Erythroblast (primary cell): ENCODE data around the gene TGIF2.

Source experiments
- DNase-seq, 2 experiments: peaks; one replicate each; lab custom pipeline; 2025; lab: John Stamatoyannopoulos, UW
- GATA1 ChIP-seq: IDR thresholded peaks from 2 replicates; pipeline ENCODE4 v1.6.1; 2011; ENCODE audit warnings: low read depth, mild to moderate bottlenecking, control low read depth, low read length, moderate library complexity
- POLR2A ChIP-seq: IDR thresholded peaks from 2 replicates; pipeline ENCODE4 v1.6.1; 2011; ENCODE audit warnings: mild to moderate bottlenecking, low read length

TGIF2 gene

GRCh38 chr20:36541768-36542488 is 31.5 kb upstream of the TGIF2 start:
- no peak for DNase-seq
- TF ChIP-seq POLR2A (no peak), GATA1 (no peak)

- no peak for DNase-seq
- TF ChIP-seq POLR2A: no peak
- no peak for TF ChIP-seq GATA1
These were observed 30.7 kb upstream of the TGIF2 start for GRCh38 chr20:36542516-36543183.

GRCh38 chr20:36543184-36544133 is 29.9 kb upstream of the TGIF2 start:
- DNase-seq: no peak
- no peak for TF ChIP-seq GATA1
- no peak for TF ChIP-seq POLR2A

- DNase-seq: no peak
- TF ChIP-seq GATA1: no peak
- no peak for TF ChIP-seq POLR2A
These were observed 29.0 kb upstream of the TGIF2 start for GRCh38 chr20:36544134-36545018.

DNA sequence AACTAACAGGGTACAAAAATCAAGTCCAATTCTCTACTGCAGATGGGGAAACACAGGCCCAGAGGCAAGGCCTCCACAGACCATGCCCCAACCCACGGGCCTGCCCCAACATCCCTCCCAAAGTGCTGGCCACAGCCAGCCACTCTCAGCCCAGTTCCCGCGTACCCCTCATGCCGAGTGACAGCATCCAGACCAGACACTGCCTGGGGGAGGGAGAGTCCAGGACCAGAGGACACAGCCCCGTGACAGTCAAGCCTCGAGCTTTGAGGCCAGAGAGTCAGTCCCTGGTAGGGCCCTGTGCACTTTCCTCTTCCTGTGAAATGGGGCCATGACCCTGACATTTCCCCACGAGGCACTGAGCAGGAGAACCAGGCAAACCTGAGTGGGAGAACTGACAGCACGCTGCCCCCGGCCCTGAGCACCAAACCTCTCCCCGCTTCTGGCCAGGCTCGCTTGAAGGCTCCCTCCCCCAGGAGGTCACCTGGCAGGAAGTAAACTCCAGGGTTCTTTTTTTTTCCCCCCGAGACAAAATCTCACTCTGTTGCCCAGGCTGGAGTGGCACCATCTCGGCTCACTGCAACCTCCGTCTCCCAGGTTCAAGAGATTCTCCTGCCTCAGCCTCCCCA is 27.2 kb upstream of the TGIF2 start:
- no peak for DNase-seq
- TF ChIP-seq GATA1 (no peak), POLR2A (no peak)

DNA sequence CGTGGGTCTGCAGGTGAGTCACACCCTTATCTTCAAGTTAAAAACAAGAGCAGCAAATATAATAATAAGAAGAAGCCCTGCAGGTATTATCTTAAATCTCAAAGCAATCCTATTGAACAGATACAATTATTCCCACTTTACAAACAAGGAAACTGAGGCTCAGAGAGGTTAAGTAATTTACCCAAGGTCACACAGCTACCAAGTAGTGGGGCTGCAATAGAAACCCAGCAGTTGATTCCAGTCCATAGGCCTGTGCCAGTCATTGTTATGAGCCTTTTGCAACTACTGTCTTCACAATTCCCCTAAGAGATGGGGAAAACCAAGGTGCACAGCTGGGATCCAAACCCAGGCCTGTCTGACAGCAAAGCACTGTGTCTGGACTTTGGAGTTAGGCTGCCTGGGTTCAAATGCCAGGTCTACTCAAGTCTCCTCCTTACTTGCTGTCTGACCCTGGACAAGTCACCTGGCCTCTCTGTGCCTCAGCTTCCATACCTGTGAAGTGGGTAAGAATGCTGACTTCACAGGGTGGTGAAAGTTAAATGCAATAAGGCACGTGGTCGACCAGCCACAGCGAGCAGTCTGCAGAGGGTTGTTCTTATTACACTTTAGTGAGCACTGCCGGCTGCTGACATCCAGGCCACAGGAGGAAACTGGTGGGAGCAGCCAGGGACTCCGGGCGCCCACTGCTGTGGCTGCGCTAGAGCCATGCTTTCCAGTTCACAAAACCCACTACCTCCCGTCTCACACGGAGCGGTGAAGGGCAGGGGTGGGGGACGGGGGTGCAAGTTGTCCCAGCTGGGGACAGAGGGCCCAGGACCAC is 26.0 kb upstream of the TGIF2 start:
- DNase-seq: no peak
- TF ChIP-seq POLR2A (no peak), GATA1 (no peak)

DNA sequence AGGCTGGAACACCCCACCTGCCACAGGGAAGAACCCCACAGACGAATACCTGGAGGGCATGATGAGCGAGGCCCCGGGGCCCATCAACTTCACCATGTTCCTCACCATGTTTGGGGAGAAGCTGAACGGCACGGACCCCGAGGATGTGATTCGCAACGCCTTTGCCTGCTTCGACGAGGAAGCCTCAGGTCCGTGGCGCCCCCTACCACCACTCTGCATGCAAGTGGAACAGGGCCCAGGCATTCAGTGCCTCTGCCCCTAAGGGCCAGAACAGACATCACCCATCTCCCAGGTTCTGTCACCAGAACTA is 25.4 kb upstream of the TGIF2 start:
- no peak for TF ChIP-seq GATA1
- TF ChIP-seq POLR2A: no peak
- no peak for DNase-seq

- no peak for DNase-seq
- no peak for TF ChIP-seq GATA1
- no peak for TF ChIP-seq POLR2A
These were observed 24.4 kb upstream of the TGIF2 start for GRCh38 chr20:36548704-36549627.

- TF ChIP-seq GATA1 (no peak), POLR2A (no peak)
- no peak for DNase-seq
These were observed 23.8 kb upstream of the TGIF2 start for GRCh38 chr20:36549628-36549941.

- no peak for TF ChIP-seq GATA1
- no peak for TF ChIP-seq POLR2A
- DNase-seq: no peak
These were observed 23.2 kb upstream of the TGIF2 start for GRCh38 chr20:36549942-36550789.
